ENCODE data around the gene CLPTM1L.
"Not testable (repeated sequence)": the region's sequence is repeated elsewhere in the genome, so short reads cannot be mapped to it uniquely, and the experiment has no call there.

The CLPTM1L gene

GRCh38 chr5:1349246-1349645, 4.3 kb upstream of the CLPTM1L start:
- no peak overlapping the region for H3K4me3 ChIP-seq (ENCODE audit: low read length in 2 of 2)
- H3K4me1 ChIP-seq (ENCODE audit: control insufficient read depth in 2 of 2, insufficient read depth in 2 of 2, low read length in 2 of 2), result peaks cover 7% of the 10 kb centered on the region in 2 donors
- H3K27ac ChIP-seq (ENCODE audit: low read depth in 2 of 2, low read length in 2 of 2), result no peak overlapping the region
- no peaks in the 10 kb centered on the region for H3K9me3 ChIP-seq (ENCODE audit: control insufficient read depth in 2 of 2, low read length in 2 of 2)
- no peaks in the 10 kb centered on the region for H3K27me3 ChIP-seq (ENCODE audit: control insufficient read depth in 2 of 2, insufficient read depth in 2 of 2, low read length in 2 of 2)
- no peak overlapping the region for H3K9ac ChIP-seq (ENCODE audit: low read depth in 1 of 2, low read length in 2 of 2)
- H3K36me3 ChIP-seq (ENCODE audit: control insufficient read depth in 2 of 2, insufficient read depth in 2 of 2, low read length in 2 of 2), result no peaks in the 10 kb centered on the region

DNA sequence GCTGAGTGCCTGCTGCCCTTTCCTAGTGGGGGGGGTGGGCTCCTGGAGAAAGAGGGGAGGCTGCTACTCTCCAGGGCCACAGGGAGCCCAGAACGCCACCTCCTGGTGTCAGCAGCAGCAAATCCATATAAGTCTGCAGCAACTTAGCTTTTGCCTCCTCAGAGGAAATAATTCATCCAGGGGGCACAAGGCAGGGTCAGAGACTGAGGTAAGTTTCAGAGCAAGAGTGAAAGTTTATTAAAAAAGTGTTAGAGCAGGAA, 4.0 kb upstream of the CLPTM1L start:
- H3K9me3 ChIP-seq (ENCODE audit: control insufficient read depth in 2 of 2, low read length in 2 of 2), result no peaks in the 10 kb centered on the region
- H3K9ac ChIP-seq (ENCODE audit: low read depth in 1 of 2, low read length in 2 of 2), result no peak overlapping the region
- no peaks in the 10 kb centered on the region for H3K27me3 ChIP-seq (ENCODE audit: control insufficient read depth in 2 of 2, insufficient read depth in 2 of 2, low read length in 2 of 2)
- H3K36me3 ChIP-seq (ENCODE audit: control insufficient read depth in 2 of 2, insufficient read depth in 2 of 2, low read length in 2 of 2), result no peaks in the 10 kb centered on the region
- H3K27ac ChIP-seq (ENCODE audit: low read depth in 2 of 2, low read length in 2 of 2), result no peak overlapping the region
- H3K4me1 ChIP-seq (ENCODE audit: control insufficient read depth in 2 of 2, insufficient read depth in 2 of 2, low read length in 2 of 2), result peaks cover 9 to 10% of the 10 kb centered on the region in 2 donors
- H3K4me3 ChIP-seq (ENCODE audit: low read length in 2 of 2), result no peak overlapping the region

GRCh38 chr5:1347571-1347970, 2.7 kb upstream of the CLPTM1L start:
- peaks cover 12 to 18% of the 10 kb centered on the region in 2 donors for H3K4me1 ChIP-seq (ENCODE audit: control insufficient read depth in 2 of 2, insufficient read depth in 2 of 2, low read length in 2 of 2)
- H3K9me3 ChIP-seq (ENCODE audit: control insufficient read depth in 2 of 2, low read length in 2 of 2), result no peaks in the 10 kb centered on the region
- H3K4me3 ChIP-seq (ENCODE audit: low read length in 2 of 2), result no peak overlapping the region

GRCh38 chr5:1346627-1347440, 1.9 kb upstream of the CLPTM1L start:
- Histone ChIP-seq H3K4me1 (ENCODE audit: control insufficient read depth in 2 of 2, insufficient read depth in 2 of 2, low read length in 2 of 2) (peaks cover 12 to 18% of the 10 kb centered on the region in 2 donors), H3K36me3 (ENCODE audit: control insufficient read depth in 2 of 2, insufficient read depth in 2 of 2, low read length in 2 of 2) (peaks cover 3 to 12% of the 10 kb centered on the region in 2 donors), H3K9ac (ENCODE audit: low read depth in 1 of 2, low read length in 2 of 2) (no peak overlapping the region), H3K4me3 (ENCODE audit: low read length in 2 of 2) (no peak overlapping the region), H3K27ac (ENCODE audit: low read depth in 2 of 2, low read length in 2 of 2) (no peak overlapping the region), H3K27me3 (ENCODE audit: control insufficient read depth in 2 of 2, insufficient read depth in 2 of 2, low read length in 2 of 2) (no peaks in the 10 kb centered on the region), H3K9me3 (ENCODE audit: control insufficient read depth in 2 of 2, low read length in 2 of 2) (no peaks in the 10 kb centered on the region)

More at GRCh38 chr5:1347571-1347970, 2.7 kb upstream of the CLPTM1L start:
- Histone ChIP-seq H3K27ac (ENCODE audit: low read depth in 2 of 2, low read length in 2 of 2) (no peak overlapping the region), H3K27me3 (ENCODE audit: control insufficient read depth in 2 of 2, insufficient read depth in 2 of 2, low read length in 2 of 2) (no peaks in the 10 kb centered on the region), H3K36me3 (ENCODE audit: control insufficient read depth in 2 of 2, insufficient read depth in 2 of 2, low read length in 2 of 2) (peaks cover 0 to 6% of the 10 kb centered on the region in 2 donors), H3K9ac (ENCODE audit: low read depth in 1 of 2, low read length in 2 of 2) (no peak overlapping the region)

- Histone ChIP-seq H3K9ac (ENCODE audit: low read depth in 1 of 2, low read length in 2 of 2) (peak overlapping the region; percentile 78 to 95), H3K36me3 (ENCODE audit: control insufficient read depth in 2 of 2, insufficient read depth in 2 of 2, low read length in 2 of 2) (peaks cover 8 to 20% of the 10 kb centered on the region in 2 donors), H3K27me3 (ENCODE audit: control insufficient read depth in 2 of 2, insufficient read depth in 2 of 2, low read length in 2 of 2) (no peaks in the 10 kb centered on the region), H3K4me3 (ENCODE audit: low read length in 2 of 2) (peak overlapping the region; percentile 82 to 87), H3K9me3 (ENCODE audit: control insufficient read depth in 2 of 2, low read length in 2 of 2) (no peaks in the 10 kb centered on the region), H3K27ac (ENCODE audit: low read depth in 2 of 2, low read length in 2 of 2) (no peak overlapping the region), H3K4me1 (ENCODE audit: control insufficient read depth in 2 of 2, insufficient read depth in 2 of 2, low read length in 2 of 2) (peaks cover 12 to 18% of the 10 kb centered on the region in 2 donors)
Measured at GRCh38 chr5:1345876-1346626, 1.2 kb upstream of the CLPTM1L start.

DNA sequence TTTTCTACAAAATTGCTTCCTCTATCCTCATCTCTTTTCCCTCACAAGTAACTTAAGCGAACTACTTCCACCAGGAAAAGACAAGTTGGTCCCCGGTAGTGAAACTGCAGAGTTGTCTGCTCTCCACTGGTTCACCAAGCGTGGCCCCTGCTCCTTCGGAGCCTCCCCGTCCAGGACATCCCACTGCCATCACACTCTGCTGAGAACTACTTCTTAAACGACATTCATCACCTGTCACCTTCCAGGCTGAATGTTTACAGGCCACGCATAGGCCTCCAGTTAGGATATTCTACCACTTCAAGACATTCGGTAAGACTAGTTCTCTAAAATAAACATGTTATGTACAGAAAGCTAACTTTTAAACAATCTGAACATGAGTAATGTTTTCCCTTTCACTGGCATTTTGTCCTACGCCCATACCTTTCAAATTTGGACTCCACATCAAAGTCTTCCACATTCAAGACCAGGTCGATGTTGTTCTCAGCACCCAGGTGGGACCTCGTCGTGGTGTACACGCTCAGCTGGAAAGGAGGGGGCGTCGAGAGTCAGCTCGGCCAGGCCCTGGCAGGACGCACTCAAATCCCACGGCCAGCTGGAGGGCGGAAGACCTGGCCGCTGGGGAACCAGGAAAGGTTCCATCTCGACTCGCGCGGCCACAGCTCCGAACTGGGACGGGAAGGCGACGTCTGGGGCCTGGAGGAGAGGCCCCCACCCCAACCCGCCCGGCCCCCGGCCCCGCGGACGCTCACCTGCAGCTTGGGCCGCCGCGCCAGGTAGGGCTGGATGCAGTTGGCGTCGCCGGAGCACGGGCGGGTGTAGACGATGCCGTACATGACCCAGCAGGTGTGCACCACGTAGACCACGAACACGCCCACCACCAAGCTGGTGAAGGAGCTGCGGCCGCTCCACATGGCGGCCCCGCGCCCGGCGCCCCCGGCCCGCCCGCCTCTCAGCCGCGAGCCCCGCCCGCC, 683 bp downstream of the CLPTM1L start:
- H3K36me3 ChIP-seq (ENCODE audit: control insufficient read depth in 2 of 2, insufficient read depth in 2 of 2, low read length in 2 of 2), result peaks cover 21 to 29% of the 10 kb centered on the region in 2 donors
- H3K9ac ChIP-seq (ENCODE audit: low read depth in 1 of 2, low read length in 2 of 2), result peak overlapping the region; percentile 38 to 57
- H3K27ac ChIP-seq (ENCODE audit: low read depth in 2 of 2, low read length in 2 of 2), result peak overlapping the region in 1 of 2 donors; percentile 25
- peaks cover 12 to 18% of the 10 kb centered on the region in 2 donors for H3K4me1 ChIP-seq (ENCODE audit: control insufficient read depth in 2 of 2, insufficient read depth in 2 of 2, low read length in 2 of 2)
- no peaks in the 10 kb centered on the region for H3K9me3 ChIP-seq (ENCODE audit: control insufficient read depth in 2 of 2, low read length in 2 of 2)
- peak overlapping the region; percentile 69 to 82 for H3K4me3 ChIP-seq (ENCODE audit: low read length in 2 of 2)
- H3K27me3 ChIP-seq (ENCODE audit: control insufficient read depth in 2 of 2, insufficient read depth in 2 of 2, low read length in 2 of 2), result no peaks in the 10 kb centered on the region

DNA sequence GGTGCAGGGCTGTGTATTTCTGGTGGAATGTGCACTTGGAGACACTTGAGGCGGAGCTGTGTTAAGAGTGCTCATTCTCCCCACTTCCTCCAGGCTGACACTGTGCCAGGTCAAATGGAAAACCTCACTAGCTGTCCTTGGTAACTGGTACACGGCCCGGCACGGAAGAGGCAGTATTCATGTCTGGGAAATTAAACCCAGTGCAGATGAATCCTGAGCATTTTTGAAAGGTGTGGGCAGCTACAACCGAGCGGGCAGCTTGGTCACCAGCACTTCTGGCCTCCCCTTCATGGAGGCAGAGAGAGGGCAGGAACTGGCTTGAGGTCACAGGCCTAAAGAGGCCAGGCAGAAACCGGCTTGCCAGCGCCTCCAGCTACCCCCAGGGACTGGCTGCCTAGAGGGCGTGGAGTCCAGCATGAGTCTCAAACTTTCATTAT, 1.6 kb downstream of the CLPTM1L start:
- Histone ChIP-seq H3K27ac (ENCODE audit: low read depth in 2 of 2, low read length in 2 of 2) (no peak overlapping the region), H3K4me1 (ENCODE audit: control insufficient read depth in 2 of 2, insufficient read depth in 2 of 2, low read length in 2 of 2) (peaks cover 12 to 18% of the 10 kb centered on the region in 2 donors), H3K27me3 (ENCODE audit: control insufficient read depth in 2 of 2, insufficient read depth in 2 of 2, low read length in 2 of 2) (no peaks in the 10 kb centered on the region), H3K9me3 (ENCODE audit: control insufficient read depth in 2 of 2, low read length in 2 of 2) (no peaks in the 10 kb centered on the region), H3K36me3 (ENCODE audit: control insufficient read depth in 2 of 2, insufficient read depth in 2 of 2, low read length in 2 of 2) (peaks cover 26 to 37% of the 10 kb centered on the region in 2 donors), H3K4me3 (ENCODE audit: low read length in 2 of 2) (peak overlapping the region in 1 of 2 donors; percentile 69), H3K9ac (ENCODE audit: low read depth in 1 of 2, low read length in 2 of 2) (no peak overlapping the region)

- not testable (repeated sequence) for H3K27me3 ChIP-seq (ENCODE audit: control insufficient read depth in 2 of 2, insufficient read depth in 2 of 2, low read length in 2 of 2); H3K4me3 ChIP-seq (ENCODE audit: low read length in 2 of 2); H3K9ac ChIP-seq (ENCODE audit: low read depth in 1 of 2, low read length in 2 of 2); H3K9me3 ChIP-seq (ENCODE audit: control insufficient read depth in 2 of 2, low read length in 2 of 2)
- Histone ChIP-seq H3K36me3 (ENCODE audit: control insufficient read depth in 2 of 2, insufficient read depth in 2 of 2, low read length in 2 of 2) (peaks cover 31 to 42% of the 10 kb centered on the region in 2 donors), H3K27ac (ENCODE audit: low read depth in 2 of 2, low read length in 2 of 2) (peak overlapping the region in 1 of 2 donors; percentile 8), H3K4me1 (ENCODE audit: control insufficient read depth in 2 of 2, insufficient read depth in 2 of 2, low read length in 2 of 2) (peaks cover 12 to 18% of the 10 kb centered on the region in 2 donors)
Measured at GRCh38 chr5:1342711-1343110, 2.2 kb downstream of the CLPTM1L start.

DNA sequence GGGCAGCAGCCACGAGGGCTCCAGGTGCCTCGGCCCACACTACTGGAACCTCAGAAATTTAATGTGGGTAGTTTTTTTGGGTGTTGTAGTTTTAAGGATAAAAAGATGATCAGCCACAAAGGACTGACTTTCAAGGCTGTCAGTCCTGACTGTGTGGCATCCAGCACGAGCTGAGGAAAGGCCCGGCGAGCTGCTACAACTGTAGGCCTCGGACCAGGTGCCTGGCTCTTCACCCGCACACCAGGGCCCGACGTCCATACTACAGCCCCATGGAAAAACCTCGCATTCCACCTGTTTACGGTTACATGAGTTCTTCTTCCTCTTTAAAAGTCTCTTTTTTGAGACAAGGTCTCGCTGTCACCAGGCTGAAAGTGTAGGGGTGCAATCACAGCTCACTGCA, 2.6 kb downstream of the CLPTM1L start:
- Histone ChIP-seq H3K36me3 (ENCODE audit: control insufficient read depth in 2 of 2, insufficient read depth in 2 of 2, low read length in 2 of 2) (peaks cover 36 to 47% of the 10 kb centered on the region in 2 donors), H3K9ac (ENCODE audit: low read depth in 1 of 2, low read length in 2 of 2) (no peak overlapping the region), H3K9me3 (ENCODE audit: control insufficient read depth in 2 of 2, low read length in 2 of 2) (no peaks in the 10 kb centered on the region), H3K27ac (ENCODE audit: low read depth in 2 of 2, low read length in 2 of 2) (peak overlapping the region in 1 of 2 donors; percentile 8), H3K4me3 (ENCODE audit: low read length in 2 of 2) (no peak overlapping the region), H3K27me3 (ENCODE audit: control insufficient read depth in 2 of 2, insufficient read depth in 2 of 2, low read length in 2 of 2) (no peaks in the 10 kb centered on the region), H3K4me1 (ENCODE audit: control insufficient read depth in 2 of 2, insufficient read depth in 2 of 2, low read length in 2 of 2) (peaks cover 12 to 18% of the 10 kb centered on the region in 2 donors)

Data from mucosa of rectum (tissue), 2 donors.